ENCODE results near the gene KMT2C. TPM values are rescaled to one million over a fixed set of nuclear protein-coding genes. Genes with fewer than 3 reads are reported as not detected.

The KMT2C gene
- total and polyA plus RNA-seq, 7 experiments from 2014 or later = 17.0 to 152 (median 109) TPM

DNA sequence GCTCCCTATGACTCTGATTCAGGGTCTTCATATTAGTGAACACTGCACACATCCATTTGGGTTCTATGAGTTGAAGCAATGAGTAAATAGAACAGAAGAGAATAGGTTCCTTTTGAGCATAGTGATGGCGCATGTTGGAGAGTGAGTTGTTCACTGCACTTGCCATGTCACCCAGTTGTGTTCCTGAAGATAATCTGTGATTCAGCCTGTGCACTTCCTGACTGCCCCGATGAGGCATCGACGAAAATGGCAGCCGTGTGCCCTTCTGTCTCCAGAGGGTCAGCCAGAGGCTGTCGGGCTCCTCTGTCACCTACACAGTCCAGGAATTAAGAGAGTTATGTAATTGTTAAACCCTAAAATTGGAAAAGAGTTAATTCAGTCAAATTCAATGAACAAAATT, 315.6 kb downstream of the KMT2C start:
- H3K27me3 Mint-ChIP-seq = no peaks in the 10 kb centered on the region
- ChIA-PET POLR2A (no interaction called here), CTCF (no interaction called here)
- H3K36me3 ChIP-seq (ENCODE audit: control insufficient read depth in 2 of 3, insufficient read depth in 3 of 3, low read length in 3 of 3) = peaks cover 18 to 66% (median 22%) of the 10 kb centered on the region in 3 experiments
- H3K4me1 ChIP-seq (ENCODE audit: control insufficient read depth in 2 of 2, insufficient read depth in 2 of 2, low read length in 2 of 2) = peaks cover 0 to 3% of the 10 kb centered on the region in 2 donors
- no peak for DNase-seq
- peak overlapping the region in 3 of 9 donors; percentile 6 to 62 (median 21) for H3K27ac Mint-ChIP-seq
- H3K4me1 Mint-ChIP-seq = peaks cover 7 to 23% (median 18%) of the 10 kb centered on the region in 7 donors
- H3K4me3 Mint-ChIP-seq = no peak overlapping the region
- peaks cover 42 to 82% (median 53%) of the 10 kb centered on the region in 5 donors for H3K36me3 Mint-ChIP-seq
- H3K9me3 ChIP-seq (ENCODE audit: control insufficient read depth in 2 of 3, low read length in 3 of 3) = peaks cover 0 to 7% (median 5%) of the 10 kb centered on the region in 3 experiments
- intact Hi-C loops (cut with micrococcal nuclease) = no loop called here
- no peak overlapping the region for H3K4me3 ChIP-seq (ENCODE audit: low read length)
- H3K27ac ChIP-seq (ENCODE audit: low read depth, low read length) = no peak overlapping the region
- peaks cover 6 to 20% (median 10%) of the 10 kb centered on the region in 11 donors for H3K9me3 Mint-ChIP-seq
- no peak for ATAC-seq
- H3K27me3 ChIP-seq (ENCODE audit: control insufficient read depth in 2 of 2, insufficient read depth in 2 of 2, low read length in 2 of 2) = no peaks in the 10 kb centered on the region

- peak overlapping the region in 4 of 9 donors; percentile 17 to 80 (median 54) for H3K27ac Mint-ChIP-seq
- H3K27me3 Mint-ChIP-seq = no peaks in the 10 kb centered on the region
- CTCF ChIA-PET = no interaction called here
- H3K36me3 ChIP-seq (ENCODE audit: control insufficient read depth in 2 of 3, insufficient read depth in 3 of 3, low read length in 3 of 3) = peaks cover 0 to 65% (median 10%) of the 10 kb centered on the region in 3 experiments
- H3K4me3 Mint-ChIP-seq = no peak overlapping the region
- no peak overlapping the region for H3K27ac ChIP-seq (ENCODE audit: low read depth, low read length)
- POLR2A ChIA-PET = no interaction called here
- DNase-seq = no peak
- H3K4me3 ChIP-seq (ENCODE audit: low read length) = no peak overlapping the region
- H3K4me1 ChIP-seq (ENCODE audit: control insufficient read depth in 2 of 2, insufficient read depth in 2 of 2, low read length in 2 of 2) = no peaks in the 10 kb centered on the region
- H3K9me3 Mint-ChIP-seq = peaks cover 0 to under 1% (median 0%) of the 10 kb centered on the region in 11 donors
- no peak for ATAC-seq
- H3K9me3 ChIP-seq (ENCODE audit: control insufficient read depth in 2 of 3, low read length in 3 of 3) = no peaks in the 10 kb centered on the region
- H3K36me3 Mint-ChIP-seq = peaks cover 25 to 72% (median 43%) of the 10 kb centered on the region in 5 donors
- intact Hi-C loops (cut with micrococcal nuclease) = no loop called here
- H3K4me1 Mint-ChIP-seq = peaks cover 2 to 12% (median 11%) of the 10 kb centered on the region in 7 donors
- H3K27me3 ChIP-seq (ENCODE audit: control insufficient read depth in 2 of 2, insufficient read depth in 2 of 2, low read length in 2 of 2) = no peaks in the 10 kb centered on the region
Observed at GRCh38 chr7:152117356-152117755, 318.4 kb downstream of the KMT2C start.

GRCh38 chr7:152115021-152115718, 320.6 kb downstream of the KMT2C start:
- Histone ChIP-seq H3K27ac (ENCODE audit: low read depth, low read length) (no peak overlapping the region), H3K27me3 (ENCODE audit: control insufficient read depth in 2 of 2, insufficient read depth in 2 of 2, low read length in 2 of 2) (no peaks in the 10 kb centered on the region), H3K36me3 (ENCODE audit: control insufficient read depth in 2 of 3, insufficient read depth in 3 of 3, low read length in 3 of 3) (peaks cover 0 to 47% (median 3%) of the 10 kb centered on the region in 3 experiments), H3K9me3 (ENCODE audit: control insufficient read depth in 2 of 3, low read length in 3 of 3) (no peaks in the 10 kb centered on the region), H3K4me1 (ENCODE audit: control insufficient read depth in 2 of 2, insufficient read depth in 2 of 2, low read length in 2 of 2) (no peaks in the 10 kb centered on the region), H3K4me3 (ENCODE audit: low read length) (no peak overlapping the region)
- Mint-ChIP-seq H3K4me1 (peaks cover 0 to 1% (median 0%) of the 10 kb centered on the region in 7 donors), H3K27me3 (no peaks in the 10 kb centered on the region), H3K4me3 (no peak overlapping the region), H3K9me3 (no peaks in the 10 kb centered on the region), H3K27ac (no peak overlapping the region), H3K36me3 (peaks cover 10 to 63% (median 32%) of the 10 kb centered on the region in 5 donors)
- intact Hi-C loops (cut with micrococcal nuclease) = no loop called here
- POLR2A ChIA-PET = interaction anchor here (0.6 kb wide), 1 partner anchor 23 kb away, joined by 3 read pairs; no protein-coding TSS in a partner anchor
- ATAC-seq (no peak), DNase-seq (no peak)
- CTCF ChIA-PET = interaction anchor here (0.7 kb wide), 1 partner anchor 82 kb away, joined by 4 read pairs; no protein-coding TSS in a partner anchor

DNA sequence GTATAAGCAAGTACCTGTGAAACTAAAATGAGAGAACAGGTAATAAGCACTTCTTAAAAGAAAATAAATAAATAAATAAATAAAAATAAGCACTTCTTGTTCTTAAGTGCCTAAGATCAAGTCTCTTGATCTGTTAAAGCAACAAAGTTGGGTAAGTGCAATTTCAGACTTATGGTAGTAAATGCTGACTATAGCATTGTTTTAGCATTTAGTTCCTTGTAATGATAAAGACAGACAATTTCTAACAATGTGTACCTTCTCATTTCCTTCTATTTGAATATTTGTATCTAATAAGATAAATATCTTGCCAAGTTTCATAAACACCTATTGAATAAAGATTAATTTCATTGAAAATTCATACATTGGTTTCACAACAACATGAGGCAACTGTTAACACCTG, 323.0 kb downstream of the KMT2C start:
- H3K27ac Mint-ChIP-seq = peak overlapping the region in 2 of 9 donors; percentile 10 to 17
- H3K27me3 Mint-ChIP-seq = no peaks in the 10 kb centered on the region
- Histone ChIP-seq H3K4me3 (ENCODE audit: low read length) (no peak overlapping the region), H3K4me1 (ENCODE audit: control insufficient read depth in 2 of 2, insufficient read depth in 2 of 2, low read length in 2 of 2) (no peaks in the 10 kb centered on the region), H3K27me3 (ENCODE audit: control insufficient read depth in 2 of 2, insufficient read depth in 2 of 2, low read length in 2 of 2) (no peaks in the 10 kb centered on the region), H3K27ac (ENCODE audit: low read depth, low read length) (no peak overlapping the region), H3K36me3 (ENCODE audit: control insufficient read depth in 2 of 3, insufficient read depth in 3 of 3, low read length in 3 of 3) (peaks cover 0 to 29% (median 0%) of the 10 kb centered on the region in 3 experiments), H3K9me3 (ENCODE audit: control insufficient read depth in 2 of 3, low read length in 3 of 3) (no peaks in the 10 kb centered on the region)
- H3K36me3 Mint-ChIP-seq = peaks cover 12 to 62% (median 36%) of the 10 kb centered on the region in 5 donors
- H3K4me1 Mint-ChIP-seq = peaks cover 4 to 9% (median 8%) of the 10 kb centered on the region in 7 donors
- H3K9me3 Mint-ChIP-seq = no peaks in the 10 kb centered on the region
- no peak for ATAC-seq
- no peak for DNase-seq
- POLR2A ChIA-PET = no interaction called here
- intact Hi-C loops (cut with micrococcal nuclease) = no loop called here
- H3K4me3 Mint-ChIP-seq = no peak overlapping the region
- CTCF ChIA-PET = interaction anchor here (0.7 kb wide), 1 partner anchor 14 kb away, joined by 3 read pairs; no protein-coding TSS in a partner anchor

GRCh38 chr7:152108359-152108758, 327.4 kb downstream of the KMT2C start:
- no peak overlapping the region for H3K4me3 ChIP-seq (ENCODE audit: low read length)
- H3K27ac ChIP-seq (ENCODE audit: low read depth, low read length) = no peak overlapping the region
- H3K36me3 ChIP-seq (ENCODE audit: control insufficient read depth in 2 of 3, insufficient read depth in 3 of 3, low read length in 3 of 3) = peaks cover 0 to 18% (median 0%) of the 10 kb centered on the region in 3 experiments
- H3K27ac Mint-ChIP-seq = no peak overlapping the region
- H3K4me1 ChIP-seq (ENCODE audit: control insufficient read depth in 2 of 2, insufficient read depth in 2 of 2, low read length in 2 of 2) = no peaks in the 10 kb centered on the region
- intact Hi-C loops (cut with micrococcal nuclease) = loop anchor here in 1 of 2 donors (5.0 kb wide), 1 partner anchor 81 kb away; the partner anchor contains the start of gene GALNT11
- peaks cover 4 to 9% (median 8%) of the 10 kb centered on the region in 7 donors for H3K4me1 Mint-ChIP-seq
- H3K9me3 Mint-ChIP-seq = peaks cover 0 to 1% (median 0%) of the 10 kb centered on the region in 11 donors
- no peaks in the 10 kb centered on the region for H3K27me3 Mint-ChIP-seq
- CTCF ChIA-PET = no interaction called here
- no peak for ATAC-seq
- no peaks in the 10 kb centered on the region for H3K9me3 ChIP-seq (ENCODE audit: control insufficient read depth in 2 of 3, low read length in 3 of 3)
- H3K4me3 Mint-ChIP-seq = no peak overlapping the region
- H3K36me3 Mint-ChIP-seq = peaks cover 17 to 59% (median 39%) of the 10 kb centered on the region in 5 donors
- H3K27me3 ChIP-seq (ENCODE audit: control insufficient read depth in 2 of 2, insufficient read depth in 2 of 2, low read length in 2 of 2) = no peaks in the 10 kb centered on the region
- POLR2A ChIA-PET = no interaction called here
- DNase-seq = no peak

GRCh38 chr7:152107945-152108344, 327.9 kb downstream of the KMT2C start:
- peaks cover 0 to 1% (median 0%) of the 10 kb centered on the region in 11 donors for H3K9me3 Mint-ChIP-seq
- H3K9me3 ChIP-seq (ENCODE audit: control insufficient read depth in 2 of 3, low read length in 3 of 3) = no peaks in the 10 kb centered on the region
- H3K4me1 ChIP-seq (ENCODE audit: control insufficient read depth in 2 of 2, insufficient read depth in 2 of 2, low read length in 2 of 2) = no peaks in the 10 kb centered on the region
- H3K4me3 ChIP-seq (ENCODE audit: low read length) = no peak overlapping the region
- ChIA-PET CTCF (no interaction called here), POLR2A (no interaction called here)
- no peaks in the 10 kb centered on the region for H3K27me3 Mint-ChIP-seq
- H3K27ac Mint-ChIP-seq = peak overlapping the region in 2 of 9 donors; percentile 38 to 72
- intact Hi-C loops (cut with micrococcal nuclease) = loop anchor here in 1 of 2 donors (5.0 kb wide), 1 partner anchor 81 kb away; the partner anchor contains the start of gene GALNT11
- H3K36me3 ChIP-seq (ENCODE audit: control insufficient read depth in 2 of 3, insufficient read depth in 3 of 3, low read length in 3 of 3) = peaks cover 0 to 18% (median 0%) of the 10 kb centered on the region in 3 experiments
- no peaks in the 10 kb centered on the region for H3K27me3 ChIP-seq (ENCODE audit: control insufficient read depth in 2 of 2, insufficient read depth in 2 of 2, low read length in 2 of 2)
- H3K4me3 Mint-ChIP-seq = no peak overlapping the region
- DNase-seq = no peak
- peaks cover 4 to 9% (median 8%) of the 10 kb centered on the region in 7 donors for H3K4me1 Mint-ChIP-seq
- ATAC-seq = no peak
- H3K36me3 Mint-ChIP-seq = peaks cover 13 to 59% (median 35%) of the 10 kb centered on the region in 5 donors
- H3K27ac ChIP-seq (ENCODE audit: low read depth, low read length) = no peak overlapping the region
